Measurements from ENCODE around the gene OR6A2. TPM values are rescaled to one million over a fixed set of nuclear protein-coding genes. Genes with fewer than 3 reads are reported as not detected.
A peak's percentile ranks its signal among the peaks of the same experiment; 100 is the strongest.

The OR6A2 gene
- total and polyA plus RNA-seq, 2 of the 8 experiments (the other 6 are each of a cell fraction or from before 2014, with no cell fraction given): 0.14 to 0.20 TPM

DNA sequence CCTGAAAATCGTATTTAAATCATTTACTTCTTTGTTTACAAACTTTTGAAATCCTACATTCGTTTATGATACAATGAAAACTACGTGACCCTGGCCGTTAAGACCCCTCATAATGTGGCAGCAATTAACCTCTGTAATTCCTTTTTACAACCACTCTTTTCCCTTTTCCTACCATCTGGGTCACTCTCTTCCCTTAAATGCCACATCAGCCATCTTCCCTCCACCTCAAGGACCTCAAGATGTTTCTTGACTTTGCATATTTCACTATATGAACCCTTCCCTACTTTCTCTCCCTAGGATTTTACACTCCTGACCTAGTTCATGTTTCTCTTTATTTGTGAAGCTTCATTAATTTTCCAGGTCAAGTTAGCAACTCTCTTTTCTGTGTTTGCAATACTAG, 54.5 kb downstream of the OR6A2 start:
- no peak overlapping the region for H4K5ac ChIP-seq (ENCODE audit: insufficient read length, low read depth, low read length)
- DNase-seq (ENCODE audit: low read depth in 1 of 2, low spot score in 2 of 2): no peak
- no peak overlapping the region for H3K18ac ChIP-seq (ENCODE audit: extremely low read depth, low read length)
- H4K91ac ChIP-seq (replicated peaks; ENCODE audit: insufficient read length, low read length): no peak overlapping the region
- H3K36me3 ChIP-seq (ENCODE audit: control insufficient read depth in 2 of 4, insufficient read depth in 4 of 4, low read length in 3 of 4): no peaks in the 10 kb centered on the region
- 71% methylated on average over 4 of the region's 4 CpGs; no CpG with 5 or more reads in 1 of the 2 experiments for WGBS, 2 experiments (ENCODE audit: extremely low coverage in 1 of 2, insufficient coverage in 1 of 2, insufficient read length in 1 of 2, insufficient replicate concordance in 2 of 2, low coverage in 1 of 2, low lambda C conversion rate in 2 of 2, missing lambda C conversion rate in 1 of 2)
- H4K8ac ChIP-seq (ENCODE audit: extremely low read depth, insufficient read depth, low read length): no peak overlapping the region
- H4K20me1 ChIP-seq (replicated peaks in 1 of 2; ENCODE audit: control insufficient read depth in 1 of 2, insufficient read depth in 2 of 2, low read length in 2 of 2): no peaks in the 10 kb centered on the region
- H2BK20ac ChIP-seq (ENCODE audit: low read length): no peak overlapping the region
- POLR2A ChIA-PET (ENCODE audit: partially characterized antibody): interaction anchor here (0.7 kb wide), 1 partner anchor 24 kb away, joined by 3 read pairs; no protein-coding TSS in a partner anchor
- H2AK5ac ChIP-seq (ENCODE audit: low read depth, low read length): no peak overlapping the region
- no peak overlapping the region for H3K23ac ChIP-seq (ENCODE audit: insufficient read length)
- no peak overlapping the region for H2BK5ac ChIP-seq (ENCODE audit: low read depth, low read length)
- H3K9ac ChIP-seq (replicated peaks in 1 of 4; ENCODE audit: extremely low read depth in 1 of 4, low read depth in 3 of 4, low read length in 3 of 4): no peak overlapping the region
- H3K27me3 ChIP-seq (replicated peaks in 1 of 4; ENCODE audit: control insufficient read depth in 3 of 4, extremely low read depth in 1 of 4, insufficient read depth in 3 of 4, low read length in 3 of 4): no peaks in the 10 kb centered on the region
- no peak overlapping the region for H2BK120ac ChIP-seq (replicated peaks; ENCODE audit: low read depth, low read length)
- no peak overlapping the region for H3K14ac ChIP-seq (ENCODE audit: insufficient read length)
- H3K79me2 ChIP-seq (ENCODE audit: control insufficient read depth in 1 of 2, insufficient read depth in 2 of 2, low read length in 2 of 2): no peaks in the 10 kb centered on the region
- TF ChIP-seq CHD2 (IDR thresholded peaks at IDR 0.05; ENCODE audit: low read length) (no peak), SIX5 (IDR thresholded peaks at IDR 0.05; ENCODE audit: low read depth, low read length) (no peak), POU5F1 (IDR thresholded peaks at IDR 0.05; ENCODE audit: low read depth, low read length) (no peak), SP2 (IDR thresholded peaks at IDR 0.05; ENCODE audit: low read length) (no peak), SIN3A (conservative IDR thresholded peaks at IDR 0.05 in 1 of 2, IDR thresholded peaks at IDR 0.05 in 1 of 2; ENCODE audit: low read depth in 1 of 2, low read length in 2 of 2) (no peak), POLR2A (IDR thresholded peaks at IDR 0.05; ENCODE audit: control extremely low read depth in 1 of 2, low read depth in 2 of 2, low read length in 2 of 2) (no peak), SUZ12 (IDR thresholded peaks at IDR 0.05; ENCODE audit: low read length) (no peak), CBX8 (IDR thresholded peaks at IDR 0.05; ENCODE audit: borderline replicate concordance, low read depth, low read length) (no peak), GABPA (IDR thresholded peaks at IDR 0.05; ENCODE audit: borderline replicate concordance, insufficient read depth, low read length) (no peak), SP1 (IDR thresholded peaks at IDR 0.05; ENCODE audit: low read depth, low read length) (no peak), GTF2F1 (IDR thresholded peaks at IDR 0.05; ENCODE audit: borderline replicate concordance, low read depth, low read length) (no peak), PHF8 (conservative IDR thresholded peaks at IDR 0.05; ENCODE audit: low read depth, low read length) (no peak)
- TF ChIP-seq, protein P1, sequence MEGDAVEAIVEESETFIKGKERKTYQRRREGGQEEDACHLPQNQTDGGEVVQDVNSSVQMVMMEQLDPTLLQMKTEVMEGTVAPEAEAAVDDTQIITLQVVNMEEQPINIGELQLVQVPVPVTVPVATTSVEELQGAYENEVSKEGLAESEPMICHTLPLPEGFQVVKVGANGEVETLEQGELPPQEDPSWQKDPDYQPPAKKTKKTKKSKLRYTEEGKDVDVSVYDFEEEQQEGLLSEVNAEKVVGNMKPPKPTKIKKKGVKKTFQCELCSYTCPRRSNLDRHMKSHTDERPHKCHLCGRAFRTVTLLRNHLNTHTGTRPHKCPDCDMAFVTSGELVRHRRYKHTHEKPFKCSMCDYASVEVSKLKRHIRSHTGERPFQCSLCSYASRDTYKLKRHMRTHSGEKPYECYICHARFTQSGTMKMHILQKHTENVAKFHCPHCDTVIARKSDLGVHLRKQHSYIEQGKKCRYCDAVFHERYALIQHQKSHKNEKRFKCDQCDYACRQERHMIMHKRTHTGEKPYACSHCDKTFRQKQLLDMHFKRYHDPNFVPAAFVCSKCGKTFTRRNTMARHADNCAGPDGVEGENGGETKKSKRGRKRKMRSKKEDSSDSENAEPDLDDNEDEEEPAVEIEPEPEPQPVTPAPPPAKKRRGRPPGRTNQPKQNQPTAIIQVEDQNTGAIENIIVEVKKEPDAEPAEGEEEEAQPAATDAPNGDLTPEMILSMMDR (IDR thresholded peaks at IDR 0.05; ENCODE audit: control extremely low read depth in 1 of 3, insufficient read depth in 1 of 3, low read depth in 1 of 3, low read length in 3 of 3): no peak
- peak; percentile 24 for FAIRE-seq
- H3K4me1 ChIP-seq (replicated peaks in 1 of 4; ENCODE audit: control insufficient read depth in 3 of 4, insufficient read depth in 4 of 4, low read length in 3 of 4): no peaks in the 10 kb centered on the region
- H3K79me1 ChIP-seq (ENCODE audit: low read depth, low read length): no peaks in the 10 kb centered on the region
- H3K4me3 ChIP-seq (ENCODE audit: extremely low read depth in 1 of 4, insufficient read depth in 2 of 4, low read depth in 3 of 4, low read length in 4 of 4): no peak overlapping the region
- H3K4ac ChIP-seq (replicated peaks; ENCODE audit: insufficient read length, low read depth, low read length): no peak overlapping the region
- H3K9me3 ChIP-seq (ENCODE audit: insufficient read depth in 2 of 2, low read depth in 1 of 2, low read length in 1 of 2): no peaks in the 10 kb centered on the region
- no peaks in the 10 kb centered on the region for H3K23me2 ChIP-seq (ENCODE audit: low read depth, low read length)
- no peak overlapping the region for H3K56ac ChIP-seq (replicated peaks; ENCODE audit: insufficient read length, low read depth, low read length)
- CTCF ChIA-PET (ENCODE audit: partially characterized antibody): interaction anchor here (1.4 to 7.8 kb wide), 2 partner anchors 12 to 26 kb away, joined by 3 to 86 read pairs; no protein-coding TSS in a partner anchor
- no peak overlapping the region for H3K4me2 ChIP-seq (ENCODE audit: insufficient read depth in 1 of 2, low read depth in 2 of 2, low read length in 2 of 2)
- no peak overlapping the region for H3K27ac ChIP-seq (ENCODE audit: low read depth, low read length)
- H2BK12ac ChIP-seq (ENCODE audit: low read depth, low read length): no peak overlapping the region
- no peak overlapping the region for H2AFZ ChIP-seq (ENCODE audit: low read length)
- no peak overlapping the region for H2BK15ac ChIP-seq (ENCODE audit: low read length)

Data from H1 (cell line).